ENCODE data around the gene ATF5. TPM values are rescaled to one million over a fixed set of nuclear protein-coding genes. Genes with fewer than 3 reads are reported as not detected.

The ATF5 gene
- total and polyA plus RNA-seq, 10 of the 15 experiments (the other 5 are each of a cell fraction or from before 2014, with no cell fraction given) = 9.1 to 133 (median 24.0) TPM

- ChIA-PET SMC1A (ENCODE audit: uncharacterized antibody, unreplicated experiment) (interaction anchor here (1.3 to 3.1 kb wide), 3 partner anchors 19 to 40 kb away, joined by 5 to 15 read pairs (median 6); partner anchors contain the start of genes ATF5 and NUP62), RAD21 (ENCODE audit: unreplicated experiment) (interaction anchor here (0.6 to 2.4 kb wide), 9 partner anchors 8 to 224 kb away, joined by 3 to 9 read pairs (median 3); partner anchors contain the start of genes ATF5, IL4I1 and NUP62), CTCF (interaction anchor here (0.8 to 0.9 kb wide), 2 partner anchors 9 to 49 kb away, joined by 3 read pairs; no protein-coding TSS in a partner anchor), POLR2A (interaction anchor here (0.9 to 3.6 kb wide), 9 partner anchors 8 to 122 kb away, joined by 3 to 33 read pairs (median 9); partner anchors contain the start of genes AKT1S1, AP2A1, ATF5 and IL4I1)
- Histone ChIP-seq H3K79me2 (ENCODE audit: control insufficient read depth, insufficient read depth, low read length) (peaks cover 19% of the 10 kb centered on the region), H3K27me3 (replicated peaks in 1 of 2; ENCODE audit: control insufficient read depth in 2 of 2, insufficient read depth in 2 of 2, low read length in 1 of 2) (no peaks in the 10 kb centered on the region), H3K36me3 (ENCODE audit: control insufficient read depth in 2 of 2, insufficient read depth in 2 of 2, low read length in 1 of 2) (peaks cover 2 to 13% of the 10 kb centered on the region in 2 experiments; a peak in 3 of 4 replicates), H3K4me1 (ENCODE audit: control insufficient read depth, insufficient read depth, low read length) (peaks cover 22% of the 10 kb centered on the region), H3K27ac (ENCODE audit: control insufficient read depth, insufficient read depth) (no peak overlapping the region), H3K4me3 (peak overlapping the region; percentile 49; the same call in 1 of the 2 replicates), H4K20me1 (ENCODE audit: control insufficient read depth, insufficient read depth) (no peaks in the 10 kb centered on the region), H3K9me3 (replicated peaks; ENCODE audit: control insufficient read depth, insufficient read depth, low read length) (no peaks in the 10 kb centered on the region; the same call in 2 of the 3 replicates), H2AFZ (ENCODE audit: control insufficient read depth, low read depth, low read length) (no peak overlapping the region), H3K9ac (ENCODE audit: control insufficient read depth, insufficient read depth, low read length) (no peak overlapping the region), H3K4me2 (ENCODE audit: control insufficient read depth, insufficient read depth) (peak overlapping the region; percentile 59)
- intact Hi-C loops (cut with micrococcal nuclease; ENCODE audit: unreplicated experiment) (no loop called here), in situ Hi-C loops (cut with MboI) (loop anchor here (25.0 kb wide), 1 partner anchor 1251 kb away; the partner anchor contains the start of genes CA11 and DBP)
- FAIRE-seq (no peak), ATAC-seq (peak; percentile 3), DNase-seq (ENCODE audit: low read depth, low spot score) (no peak)
- BruUV-seq (replicated peaks) = no TSS peak
- 17% methylated on average over 16 of the region's 18 CpGs for WGBS (ENCODE audit: insufficient coverage, insufficient replicate concordance, low lambda C conversion rate, missing lambda C conversion rate)
- no peak for TF ChIP-seq BACH1 (IDR thresholded peaks at IDR 0.05; ENCODE audit: borderline replicate concordance)
- TF ChIP-seq RFX5 (IDR thresholded peaks at IDR 0.05; ENCODE audit: low read depth, low read length) = no peak
- 0 out of 2 replicates have a peak, but pooled peaks have one; percentile 27 for TF ChIP-seq ZNF687 (IDR thresholded peaks at IDR 0.05)
- TF ChIP-seq, protein P1, sequence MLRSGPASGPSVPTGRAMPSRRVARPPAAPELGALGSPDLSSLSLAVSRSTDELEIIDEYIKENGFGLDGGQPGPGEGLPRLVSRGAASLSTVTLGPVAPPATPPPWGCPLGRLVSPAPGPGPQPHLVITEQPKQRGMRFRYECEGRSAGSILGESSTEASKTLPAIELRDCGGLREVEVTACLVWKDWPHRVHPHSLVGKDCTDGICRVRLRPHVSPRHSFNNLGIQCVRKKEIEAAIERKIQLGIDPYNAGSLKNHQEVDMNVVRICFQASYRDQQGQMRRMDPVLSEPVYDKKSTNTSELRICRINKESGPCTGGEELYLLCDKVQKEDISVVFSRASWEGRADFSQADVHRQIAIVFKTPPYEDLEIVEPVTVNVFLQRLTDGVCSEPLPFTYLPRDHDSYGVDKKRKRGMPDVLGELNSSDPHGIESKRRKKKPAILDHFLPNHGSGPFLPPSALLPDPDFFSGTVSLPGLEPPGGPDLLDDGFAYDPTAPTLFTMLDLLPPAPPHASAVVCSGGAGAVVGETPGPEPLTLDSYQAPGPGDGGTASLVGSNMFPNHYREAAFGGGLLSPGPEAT (IDR thresholded peaks at IDR 0.05; ENCODE audit: low read depth) = no peak
- no peak for TF ChIP-seq MYC (IDR thresholded peaks at IDR 0.05; ENCODE audit: insufficient read depth, insufficient read length, insufficient replicate concordance, low read length, severe bottlenecking)
- no peak for TF ChIP-seq SP1 (IDR thresholded peaks at IDR 0.05; ENCODE audit: low read depth, low read length)
Measured at GRCh38 chr19:49888510-49888824, 40.5 kb upstream of the ATF5 start.
